Endodermal cell (in vitro differentiated cells): ENCODE results near the gene NBAS. TPM values are rescaled to one million over a fixed set of nuclear protein-coding genes. Genes with fewer than 3 reads are reported as not detected.

Experiments used
- DNase-seq: peaks from one replicate; pipeline ENCODE4 v3.0.0-alpha.2; 2017
- H3K27ac ChIP-seq: 2 replicates; pipeline ENCODE4 v1.5.1; 2013; ENCODE audit warnings: mild to moderate bottlenecking, low read depth, low read length, moderate library complexity
- H3K27me3 ChIP-seq: 2 replicates; pipeline ENCODE4 v1.6.1; 2013; ENCODE audit warnings: mild to moderate bottlenecking, low read length, moderate library complexity; ENCODE audit not compliant: insufficient read depth, control insufficient read depth, poor library complexity, severe bottlenecking
- H3K36me3 ChIP-seq: 2 replicates; pipeline ENCODE4 v1.7.0; 2013; ENCODE audit warnings: mild to moderate bottlenecking, low read length, moderate library complexity; ENCODE audit not compliant: control insufficient read depth, insufficient read depth
- H3K4me1 ChIP-seq: one replicate; pipeline ENCODE4 v1.7.0; 2013; ENCODE audit warnings: low read length; ENCODE audit not compliant: control insufficient read depth, insufficient read depth
- H3K4me3 ChIP-seq: 2 replicates; pipeline ENCODE4 v1.5.1; 2013; ENCODE audit warnings: mild to moderate bottlenecking, low read length, moderate library complexity
- H3K9ac ChIP-seq: 2 replicates; pipeline ENCODE4 v1.6.1; 2013; ENCODE audit warnings: mild to moderate bottlenecking, low read length, moderate library complexity; ENCODE audit not compliant: poor library complexity, severe bottlenecking; ENCODE audit errors: extremely low read depth
- H3K9me3 ChIP-seq: 2 replicates; pipeline ENCODE4 v1.6.1; 2013; ENCODE audit warnings: mild to moderate bottlenecking, low read length, moderate library complexity; ENCODE audit not compliant: control insufficient read depth
- H3K27ac Mint-ChIP-seq: 2 replicates; pipeline ENCODE4 v1.8.0; 2020; ENCODE audit warnings: mixed read lengths
- H3K27me3 Mint-ChIP-seq: 2 replicates; pipeline ENCODE4 v1.8.0; 2021; ENCODE audit warnings: mild to moderate bottlenecking, mixed read lengths; ENCODE audit not compliant: insufficient read depth
- H3K36me3 Mint-ChIP-seq: 2 replicates; pipeline ENCODE4 v1.8.0; 2020; ENCODE audit warnings: low read depth, mixed read lengths
- H3K4me1 Mint-ChIP-seq: 2 replicates; pipeline ENCODE4 v1.8.0; 2020; ENCODE audit warnings: mixed read lengths
- H3K4me3 Mint-ChIP-seq: 2 replicates; pipeline ENCODE4 v1.8.0; 2020; ENCODE audit warnings: mild to moderate bottlenecking, moderate library complexity, mixed read lengths
- H3K9me3 Mint-ChIP-seq: 2 replicates; pipeline ENCODE4 v1.8.0; 2020; ENCODE audit warnings: mild to moderate bottlenecking, mixed read lengths
- WGBS, 2 experiments: methylation state at CpG; one replicate each; pipeline versions ENCODE4 v1.1.5 to v1.1.7; 2013; ENCODE audit warnings: missing lambda C conversion rate in 2 of 2, mixed read lengths in 1 of 2; ENCODE audit not compliant: insufficient coverage in 1 of 2, insufficient read length in 1 of 2; 5-methylcytosine and 5-hydroxymethylcytosine counted together
- total RNA-seq, 2 donors: library from RNA; stranded (reverse); fragmentation: NEBNext Ultra II Directional in 1 of 2; extraction: Animal tissue kit (Norgen Biotek cat#: 25700) in 1 of 2; gene quantifications; 2 replicates in 1 of 2; 3 replicates in 1 of 2; pipeline ENCODE4 v1.2.1, GENCODE V29; 2021
- TF ChIP-seq, protein P1 (sequence below): fragments of 200-600 bp; sonication (generic); conservative IDR thresholded peaks from 2 replicates; pipeline ENCODE4 v1.5.0; 2021; ENCODE audit warnings: antibody characterized with exemption, mild to moderate bottlenecking

NBAS gene
- total RNA-seq, 2 donors from 2014 or later: 47.4 to 54.7 TPM

- Mint-ChIP-seq H3K27me3 (no peaks in the 10 kb centered on the region), H3K4me1 (no peaks in the 10 kb centered on the region), H3K36me3 (peaks cover 23% of the 10 kb centered on the region), H3K4me3 (no peak overlapping the region), H3K27ac (no peak overlapping the region), H3K9me3 (no peaks in the 10 kb centered on the region)
- H3K9me3 ChIP-seq: no peaks in the 10 kb centered on the region
- peaks cover 29% of the 10 kb centered on the region for H3K36me3 ChIP-seq
- no peaks in the 10 kb centered on the region for H3K4me1 ChIP-seq
- H3K9ac ChIP-seq: no peak overlapping the region
- H3K4me3 ChIP-seq: no peak overlapping the region
- DNase-seq: no peak
- WGBS, 2 experiments: 100% methylated on average over 1 of the region's 1 CpG
- H3K27ac ChIP-seq: no peak overlapping the region
- no peaks in the 10 kb centered on the region for H3K27me3 ChIP-seq
- TF ChIP-seq, protein P1, sequence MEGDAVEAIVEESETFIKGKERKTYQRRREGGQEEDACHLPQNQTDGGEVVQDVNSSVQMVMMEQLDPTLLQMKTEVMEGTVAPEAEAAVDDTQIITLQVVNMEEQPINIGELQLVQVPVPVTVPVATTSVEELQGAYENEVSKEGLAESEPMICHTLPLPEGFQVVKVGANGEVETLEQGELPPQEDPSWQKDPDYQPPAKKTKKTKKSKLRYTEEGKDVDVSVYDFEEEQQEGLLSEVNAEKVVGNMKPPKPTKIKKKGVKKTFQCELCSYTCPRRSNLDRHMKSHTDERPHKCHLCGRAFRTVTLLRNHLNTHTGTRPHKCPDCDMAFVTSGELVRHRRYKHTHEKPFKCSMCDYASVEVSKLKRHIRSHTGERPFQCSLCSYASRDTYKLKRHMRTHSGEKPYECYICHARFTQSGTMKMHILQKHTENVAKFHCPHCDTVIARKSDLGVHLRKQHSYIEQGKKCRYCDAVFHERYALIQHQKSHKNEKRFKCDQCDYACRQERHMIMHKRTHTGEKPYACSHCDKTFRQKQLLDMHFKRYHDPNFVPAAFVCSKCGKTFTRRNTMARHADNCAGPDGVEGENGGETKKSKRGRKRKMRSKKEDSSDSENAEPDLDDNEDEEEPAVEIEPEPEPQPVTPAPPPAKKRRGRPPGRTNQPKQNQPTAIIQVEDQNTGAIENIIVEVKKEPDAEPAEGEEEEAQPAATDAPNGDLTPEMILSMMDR: no peak
Measured at GRCh38 chr2:15460112-15460620, 101.0 kb downstream of the NBAS start.

DNA sequence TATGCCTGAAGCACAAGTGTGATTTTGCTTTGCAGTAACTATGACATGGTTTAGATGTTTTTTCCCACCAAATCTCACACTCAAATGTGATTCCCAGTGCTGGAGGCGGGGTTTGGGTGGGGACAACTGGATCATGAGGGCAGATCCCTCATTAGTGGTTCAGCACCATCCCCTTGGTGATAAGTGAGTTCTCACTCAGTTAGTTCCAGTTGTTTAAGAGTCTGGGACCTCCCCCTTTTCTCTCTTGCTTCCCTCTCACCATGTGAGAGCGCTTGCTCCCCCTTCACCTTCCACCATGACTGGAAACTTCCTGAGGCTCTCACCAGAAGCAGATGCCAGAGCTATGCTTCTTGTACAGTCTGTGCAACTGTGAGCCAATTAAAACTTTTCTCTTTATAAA, 102.9 kb downstream of the NBAS start:
- WGBS, 2 experiments: 100% methylated on average over 2 of the region's 2 CpGs; no CpG with 5 or more reads in 1 of the 2 experiments
- TF ChIP-seq, protein P1: no peak
- no peak for DNase-seq
- H3K27ac Mint-ChIP-seq: no peak overlapping the region
- Histone ChIP-seq H3K36me3 (peaks cover 26% of the 10 kb centered on the region), H3K27ac (no peak overlapping the region), H3K9ac (no peak overlapping the region), H3K9me3 (no peaks in the 10 kb centered on the region), H3K4me3 (no peak overlapping the region), H3K27me3 (no peaks in the 10 kb centered on the region), H3K4me1 (no peaks in the 10 kb centered on the region)
- H3K27me3 Mint-ChIP-seq: no peaks in the 10 kb centered on the region
- no peaks in the 10 kb centered on the region for H3K9me3 Mint-ChIP-seq
- H3K4me1 Mint-ChIP-seq: no peaks in the 10 kb centered on the region
- H3K4me3 Mint-ChIP-seq: no peak overlapping the region
- H3K36me3 Mint-ChIP-seq: peaks cover 25% of the 10 kb centered on the region

DNA sequence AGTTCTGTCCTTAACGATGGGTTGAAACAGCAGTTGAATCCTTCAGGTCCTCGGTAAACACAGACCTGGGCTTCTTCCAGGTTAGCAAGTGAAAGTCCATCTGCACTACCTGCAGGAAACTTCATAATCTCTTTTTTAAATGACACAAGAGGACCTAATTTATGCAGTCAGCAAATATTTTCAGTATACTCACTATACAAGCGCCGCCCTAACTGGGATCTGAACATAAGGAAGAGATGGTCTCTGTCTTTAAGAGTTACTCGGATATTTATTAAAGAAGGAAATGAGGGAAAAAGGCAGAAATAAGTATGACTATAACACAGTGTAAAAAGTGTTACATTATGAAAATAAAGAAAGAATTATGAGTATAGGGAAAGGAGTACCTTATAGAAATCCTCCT, 103.3 kb downstream of the NBAS start:
- Histone ChIP-seq H3K4me1 (no peaks in the 10 kb centered on the region), H3K27me3 (no peaks in the 10 kb centered on the region), H3K4me3 (no peak overlapping the region), H3K36me3 (peaks cover 26% of the 10 kb centered on the region), H3K9ac (no peak overlapping the region), H3K27ac (no peak overlapping the region), H3K9me3 (no peaks in the 10 kb centered on the region)
- 78 to 100% methylated on average over 2 to 5 of the region's 5 CpGs for WGBS, 2 experiments
- no peaks in the 10 kb centered on the region for H3K9me3 Mint-ChIP-seq
- TF ChIP-seq, protein P1: no peak
- H3K4me3 Mint-ChIP-seq: no peak overlapping the region
- peaks cover 27% of the 10 kb centered on the region for H3K36me3 Mint-ChIP-seq
- no peaks in the 10 kb centered on the region for H3K27me3 Mint-ChIP-seq
- no peak overlapping the region for H3K27ac Mint-ChIP-seq
- no peaks in the 10 kb centered on the region for H3K4me1 Mint-ChIP-seq
- no peak for DNase-seq
